Inflammatory macrophage treated with lipopolysaccharide for 1 hour (primary cell): ENCODE data around the gene FXN.

Experiments used
- DNase-seq, 2 donors: peaks; one replicate each; pipeline ENCODE4 v3.0.0-alpha.2; 2020 to 2022

FXN gene

GRCh38 chr9:69145144-69145715, 109.7 kb downstream of the FXN start:
- no peak for DNase-seq

DNA sequence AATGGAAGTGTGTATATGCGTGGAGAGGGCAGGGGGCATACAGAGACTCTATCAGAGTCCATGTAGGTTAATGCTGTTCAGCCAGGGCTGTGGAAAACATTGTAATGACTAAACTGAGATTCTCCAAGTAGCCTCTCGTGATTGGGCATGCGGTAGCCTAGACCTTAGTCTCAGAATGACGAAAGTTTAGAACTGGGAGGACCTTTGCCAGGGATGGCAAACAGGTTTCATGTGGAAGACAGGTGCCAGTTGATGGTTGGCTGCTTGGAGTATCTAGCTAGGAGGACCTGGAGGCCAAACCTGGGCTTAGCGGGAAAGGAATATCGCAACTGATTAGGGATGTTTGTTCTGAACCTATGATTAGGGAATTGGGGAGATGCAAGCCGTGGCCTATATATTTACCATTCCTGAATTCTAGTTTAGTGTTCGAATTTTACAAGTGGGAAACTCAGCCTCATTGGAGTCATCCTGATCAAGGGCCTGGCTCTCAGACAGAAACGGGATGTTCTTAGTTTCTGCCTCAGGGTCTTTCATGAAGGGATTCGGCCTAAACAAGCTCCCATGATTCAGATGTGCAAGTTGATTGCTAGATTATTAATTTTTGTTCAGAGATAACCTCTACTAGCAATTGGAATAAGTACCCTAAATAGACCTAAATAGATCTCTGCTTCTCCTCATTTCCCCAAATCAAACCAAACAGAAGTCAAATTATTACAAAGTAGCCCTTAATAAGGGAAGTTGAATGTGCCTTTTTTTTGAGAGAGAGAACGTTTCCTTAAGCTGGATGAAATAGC, 111.7 kb downstream of the FXN start:
- DNase-seq: no peak

DNA sequence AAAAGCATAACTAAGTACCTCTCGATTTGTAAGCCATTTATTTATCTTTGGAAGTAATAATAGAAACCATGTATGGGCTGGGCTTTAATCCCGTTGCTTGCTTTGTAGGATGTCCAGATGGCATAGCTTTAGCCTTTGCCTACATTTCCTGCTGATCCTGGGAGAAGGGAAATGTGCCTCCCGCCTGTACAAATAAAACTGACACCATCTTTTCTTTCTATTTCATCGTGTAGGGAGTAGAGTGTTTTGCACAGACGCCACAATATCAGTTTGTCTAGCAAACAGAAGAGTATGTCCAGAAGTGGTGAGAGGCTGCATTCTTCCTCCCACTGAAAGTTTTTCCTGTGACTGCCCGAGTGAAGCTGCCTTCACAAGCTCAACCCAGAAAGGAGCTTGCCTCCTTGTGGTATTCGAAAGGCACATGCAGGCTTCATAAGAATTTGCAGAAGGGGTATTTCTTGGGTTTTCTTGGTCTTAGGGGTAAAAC, 113.8 kb downstream of the FXN start:
- no peak for DNase-seq
